Suprapubic skin (tissue), 4 donors: Measurements from ENCODE around the gene UBE2D2.

ENCODE experiments used
- EP300 ChIP-seq: sonication (generic); formaldehyde crosslinking; IDR thresholded peaks from one replicate; pipeline ENCODE4 v1.6.1; 2017; ENCODE audit warnings: antibody characterized with exemption
- POLR2A ChIP-seq, 2 donors: fragments of 450-650 bp; IDR thresholded peaks; one replicate each; pipeline ENCODE4 v1.6.1; 2017; ENCODE audit warnings: antibody characterized with exemption in 2 of 2, mild to moderate bottlenecking in 2 of 2, moderate library complexity in 2 of 2
- POLR2AphosphoS5 ChIP-seq, 3 donors: sonication (generic); formaldehyde crosslinking; IDR thresholded peaks; one replicate each; pipeline ENCODE4 v1.6.1; 2017; ENCODE audit warnings: antibody characterized with exemption in 3 of 3
- TF ChIP-seq, protein P1 (sequence below), 2 donors: fragments of 200-600 bp in 1 of 2; fragments of 450-650 bp in 1 of 2; sonication (generic) in 1 of 2; IDR thresholded peaks; one replicate each; pipeline ENCODE4 v1.5.1; 2016 to 2019; ENCODE audit warnings: antibody characterized with exemption in 2 of 2, mild to moderate bottlenecking in 1 of 2, moderate library complexity in 1 of 2

DNA sequence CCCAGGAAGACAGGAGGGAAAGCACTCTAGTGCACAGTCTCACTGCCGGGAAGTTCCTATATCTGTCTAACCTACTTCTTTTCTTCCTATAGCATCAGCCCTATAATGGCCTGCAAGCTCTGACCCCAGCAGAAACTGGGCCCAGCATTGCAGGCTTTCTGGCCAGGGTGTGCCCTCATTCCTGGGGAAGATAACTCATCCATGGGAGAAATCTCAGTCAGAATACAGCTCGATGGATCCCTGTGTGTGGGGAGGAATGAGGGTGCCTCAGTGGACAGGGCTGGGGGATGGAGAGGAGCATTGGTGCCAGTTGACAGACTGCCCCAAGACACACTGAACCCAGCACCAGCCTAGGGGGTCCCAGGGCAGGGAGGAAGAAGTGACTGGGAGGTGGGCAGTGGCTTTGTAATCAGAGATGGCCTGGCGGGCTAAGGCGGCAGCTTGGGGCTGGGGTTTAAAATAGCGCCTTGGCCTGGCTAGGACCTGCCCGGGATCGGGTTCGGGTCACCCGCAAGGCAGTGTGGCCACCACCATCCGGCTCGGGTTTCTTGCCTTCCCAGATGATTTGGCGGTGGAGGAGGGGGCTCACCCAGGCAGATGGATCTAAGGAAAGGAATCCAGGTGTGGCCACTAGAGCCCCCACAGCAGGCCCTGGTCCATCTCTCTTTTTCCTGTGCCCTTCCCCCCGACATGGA lies 79.4 kb downstream of the UBE2D2 start:
- TF ChIP-seq, protein P1, sequence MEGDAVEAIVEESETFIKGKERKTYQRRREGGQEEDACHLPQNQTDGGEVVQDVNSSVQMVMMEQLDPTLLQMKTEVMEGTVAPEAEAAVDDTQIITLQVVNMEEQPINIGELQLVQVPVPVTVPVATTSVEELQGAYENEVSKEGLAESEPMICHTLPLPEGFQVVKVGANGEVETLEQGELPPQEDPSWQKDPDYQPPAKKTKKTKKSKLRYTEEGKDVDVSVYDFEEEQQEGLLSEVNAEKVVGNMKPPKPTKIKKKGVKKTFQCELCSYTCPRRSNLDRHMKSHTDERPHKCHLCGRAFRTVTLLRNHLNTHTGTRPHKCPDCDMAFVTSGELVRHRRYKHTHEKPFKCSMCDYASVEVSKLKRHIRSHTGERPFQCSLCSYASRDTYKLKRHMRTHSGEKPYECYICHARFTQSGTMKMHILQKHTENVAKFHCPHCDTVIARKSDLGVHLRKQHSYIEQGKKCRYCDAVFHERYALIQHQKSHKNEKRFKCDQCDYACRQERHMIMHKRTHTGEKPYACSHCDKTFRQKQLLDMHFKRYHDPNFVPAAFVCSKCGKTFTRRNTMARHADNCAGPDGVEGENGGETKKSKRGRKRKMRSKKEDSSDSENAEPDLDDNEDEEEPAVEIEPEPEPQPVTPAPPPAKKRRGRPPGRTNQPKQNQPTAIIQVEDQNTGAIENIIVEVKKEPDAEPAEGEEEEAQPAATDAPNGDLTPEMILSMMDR (IDR thresholded peaks at IDR 0.05) = no peak
- TF ChIP-seq POLR2AphosphoS5 (IDR thresholded peaks at IDR 0.05) (no peak), POLR2A (IDR thresholded peaks at IDR 0.05) (no peak), EP300 (no peak)
